HG03575 (cell line): Measurements from ENCODE around the gene THAP7.

Experiments used
- ATAC-seq: cut with Tn5 transposase; IDR thresholded peaks from one replicate; pipeline ENCODE4 v1.9.1; 2021; ENCODE audit not compliant: unreplicated experiment, insufficient number of reproducible peaks, low FRiP score; ENCODE audit errors: extremely low read depth

Gene THAP7

GRCh38 chr22:21032037-21032867 lies 30.3 kb upstream of the THAP7 start, which contains the start of gene SLC7A4:
SLC7A4 (minus strand) TSS chr22:21032561; CDS start chr22:21031812, 749 bp downstream.
- ATAC-seq, result no peak

- ATAC-seq, result no peak
Measured at GRCh38 chr22:21031545-21032036, 29.7 kb upstream of the THAP7 start.

DNA sequence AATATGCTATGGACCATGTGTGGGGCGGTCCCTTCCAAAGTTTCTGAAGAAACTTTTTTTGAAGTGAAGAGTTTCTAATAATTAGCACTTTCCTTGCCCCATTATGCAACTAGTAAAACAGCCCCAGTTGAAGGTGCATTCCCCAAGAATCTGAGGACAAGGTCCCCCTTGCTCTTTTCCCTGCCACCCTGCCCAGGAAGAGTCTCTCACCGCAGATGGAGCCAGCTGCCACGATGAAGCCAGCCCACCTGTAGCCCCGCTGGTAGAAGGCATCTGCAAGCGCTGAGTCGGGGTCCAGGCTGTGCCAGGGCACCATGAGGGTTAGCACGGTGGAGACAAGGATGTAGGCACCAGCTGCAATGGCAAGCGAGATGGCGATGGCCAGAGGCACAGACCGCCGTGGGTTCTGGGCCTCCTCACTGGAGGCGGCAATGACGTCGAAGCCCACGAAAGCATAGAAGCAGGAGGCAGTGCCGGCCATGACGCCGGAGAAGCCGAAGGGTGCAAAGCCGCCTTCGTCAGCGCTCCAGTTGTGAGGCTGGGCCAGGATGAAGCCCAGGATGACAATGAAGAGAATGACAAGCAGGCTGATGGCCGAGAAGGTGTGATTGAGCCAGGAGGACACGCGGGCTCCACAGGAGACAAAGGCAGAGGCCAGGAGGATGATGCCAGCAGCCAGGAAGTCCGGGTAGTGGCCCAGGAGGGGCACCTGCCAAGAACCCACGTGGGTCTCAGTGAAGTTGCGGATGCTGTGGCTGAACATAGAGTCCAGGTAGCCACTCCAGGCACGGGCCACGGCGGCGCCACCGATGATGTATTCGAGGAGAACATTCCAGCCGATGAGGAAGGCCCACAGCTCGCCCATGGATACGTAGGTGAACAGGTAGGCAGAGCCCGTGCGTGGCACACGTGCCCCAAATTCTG lies 29.0 kb upstream of the THAP7 start:
- no peak for ATAC-seq

GRCh38 chr22:21030032-21030431 lies 28.1 kb upstream of the THAP7 start:
- no peak for ATAC-seq

DNA sequence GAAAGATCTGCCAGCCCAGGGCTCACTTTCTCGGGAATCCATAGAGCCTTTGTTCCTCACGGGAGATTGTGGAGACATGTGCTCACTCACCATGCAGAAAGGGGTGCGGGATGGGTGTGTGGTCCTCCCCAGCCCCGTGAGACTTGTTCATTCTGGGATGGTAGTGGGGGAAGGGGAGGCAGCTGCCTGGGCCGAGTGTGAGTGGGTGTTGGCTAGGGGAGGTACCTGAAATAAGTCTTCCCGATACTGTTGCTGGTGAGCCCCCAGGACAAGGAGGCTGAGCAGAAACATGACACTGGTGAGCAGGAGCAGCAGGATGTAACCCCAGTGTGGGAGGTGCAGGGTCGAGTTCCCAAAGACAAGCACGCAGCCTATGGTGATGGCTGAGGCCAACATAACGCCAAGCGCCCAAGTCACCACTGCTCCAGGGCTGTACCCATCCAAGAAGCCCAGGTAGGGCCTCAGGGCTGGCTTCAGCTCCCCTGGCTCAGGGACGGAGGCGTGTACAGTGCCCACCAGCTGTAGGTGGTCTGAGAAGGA lies 27.6 kb upstream of the THAP7 start:
- no peak for ATAC-seq

GRCh38 chr22:21028277-21029251 lies 26.6 kb upstream of the THAP7 start:
- ATAC-seq, result no peak

- ATAC-seq, result no peak
Measured at GRCh38 chr22:21026783-21027692, 25.1 kb upstream of the THAP7 start.

- no peak for ATAC-seq
Measured at GRCh38 chr22:21025763-21026755, 24.1 kb upstream of the THAP7 start.

- ATAC-seq, result no peak
Measured at GRCh38 chr22:21025266-21025665, 23.3 kb upstream of the THAP7 start.

DNA sequence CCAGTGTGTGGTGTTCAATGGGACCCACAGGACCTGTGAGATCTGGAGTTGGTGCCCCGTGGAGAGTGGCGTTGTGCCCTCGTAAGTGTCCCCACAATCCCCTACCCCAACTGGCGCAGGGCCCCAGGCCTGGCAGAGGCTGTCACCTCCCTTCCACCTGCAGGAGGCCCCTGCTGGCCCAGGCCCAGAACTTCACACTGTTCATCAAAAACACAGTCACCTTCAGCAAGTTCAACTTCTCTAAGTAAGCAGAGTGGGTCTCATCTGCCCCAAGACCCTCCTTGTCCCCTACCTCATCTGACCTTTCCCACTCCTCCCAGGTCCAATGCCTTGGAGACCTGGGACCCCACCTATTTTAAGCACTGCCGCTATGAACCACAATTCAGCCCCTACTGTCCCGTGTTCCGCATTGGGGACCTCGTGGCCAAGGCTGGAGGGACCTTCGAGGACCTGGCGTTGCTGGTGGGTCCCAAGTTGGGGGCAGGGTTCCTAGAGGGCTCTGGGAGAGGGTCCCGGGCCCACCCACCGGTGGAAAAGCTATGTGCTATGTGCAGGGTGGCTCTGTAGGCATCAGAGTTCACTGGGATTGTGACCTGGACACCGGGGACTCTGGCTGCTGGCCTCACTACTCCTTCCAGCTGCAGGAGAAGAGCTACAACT lies 21.2 kb upstream of the THAP7 start:
- ATAC-seq, result no peak

DNA sequence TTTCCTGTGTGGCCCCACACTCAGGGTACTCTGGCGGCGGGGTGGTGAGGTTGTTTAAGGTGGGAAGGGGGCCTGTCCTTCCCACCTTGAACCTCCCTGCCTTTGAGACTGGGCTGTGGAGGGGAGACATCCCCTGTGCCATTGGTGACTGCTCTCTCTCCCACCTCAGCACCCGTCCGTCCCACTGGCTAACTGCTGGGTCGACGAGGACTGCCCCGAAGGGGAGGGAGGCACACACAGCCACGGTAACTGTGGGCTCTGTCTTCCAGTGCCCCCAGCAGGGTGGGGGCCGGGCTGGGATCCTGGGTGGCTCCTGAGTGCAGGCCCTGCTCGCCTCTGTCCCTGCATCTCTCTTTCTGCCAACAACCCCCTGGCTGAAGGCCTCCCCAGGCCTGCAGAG lies 20.6 kb upstream of the THAP7 start:
- no peak for ATAC-seq

DNA sequence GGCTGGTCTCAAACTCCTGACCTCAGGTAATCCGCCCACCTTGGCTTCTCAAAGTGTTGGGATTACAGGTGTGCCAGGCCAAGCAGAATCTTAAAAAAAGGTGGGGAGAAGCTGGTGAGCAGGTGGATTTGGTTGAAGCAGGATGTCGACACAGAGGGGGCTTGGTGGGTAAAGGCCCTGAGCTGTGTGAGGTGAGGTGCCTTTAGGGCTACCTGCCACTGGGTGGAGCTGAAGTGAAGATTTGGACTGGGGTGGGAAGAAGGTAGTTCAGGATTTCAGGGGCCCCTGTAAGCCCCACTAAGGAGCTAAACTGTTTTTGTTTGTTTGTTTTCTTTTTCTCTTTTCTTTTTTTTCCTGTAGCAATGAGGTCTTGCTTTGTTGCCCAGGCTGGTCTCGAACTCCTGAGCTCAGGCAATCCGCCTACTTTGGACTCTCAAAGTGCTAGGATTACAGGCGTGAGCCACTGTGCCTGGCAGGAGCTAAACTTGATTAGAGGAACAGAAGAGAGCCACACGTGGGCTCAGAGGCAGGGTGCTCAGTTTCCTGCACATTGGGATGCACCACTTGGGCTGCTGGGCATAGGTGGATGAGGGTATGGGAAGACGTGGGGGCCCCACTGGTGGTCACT lies 19.0 kb upstream of the THAP7 start:
- ATAC-seq, result no peak

DNA sequence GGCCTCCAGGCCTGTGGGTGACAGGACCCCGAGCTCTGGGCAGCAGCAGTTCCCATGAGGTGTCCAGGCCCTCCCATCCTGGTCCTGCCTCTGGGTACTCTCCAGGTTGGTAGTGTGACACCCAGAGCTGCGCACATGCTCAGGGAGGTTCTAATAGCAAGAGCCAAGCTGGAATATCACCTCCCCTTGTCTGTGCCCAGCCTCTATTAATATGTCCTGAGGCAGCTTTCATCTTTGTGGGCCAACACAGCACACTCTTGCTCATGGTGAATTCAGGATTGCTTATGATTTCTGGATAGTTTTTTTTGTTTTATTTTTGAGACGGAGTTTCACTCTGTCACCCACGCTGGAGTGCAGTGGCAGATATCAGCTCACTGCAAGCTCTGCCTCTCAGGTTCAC lies 16.4 kb upstream of the THAP7 start:
- ATAC-seq, result no peak

GRCh38 chr22:21016644-21017420 lies 14.9 kb upstream of the THAP7 start:
- ATAC-seq, result no peak
